ENCODE data around the gene SLC39A11.

The SLC39A11 gene

GRCh38 chr17:72837335-72837734 lies 255.2 kb downstream of the SLC39A11 start:
- H3F3A ChIP-seq (ENCODE audit: insufficient read depth, low read length), result no peaks in the 10 kb centered on the region
- no peak overlapping the region for H3K9ac ChIP-seq (ENCODE audit: low read length)
- H3K9me2 ChIP-seq (replicated peaks; ENCODE audit: insufficient read depth, low read length), result no peaks in the 10 kb centered on the region
- no peak for TF ChIP-seq CTCF (IDR thresholded peaks at IDR 0.05; ENCODE audit: low read length)
- H3K27me3 ChIP-seq (replicated peaks; ENCODE audit: insufficient read depth, low read length), result no peaks in the 10 kb centered on the region
- H3K27ac ChIP-seq (ENCODE audit: low read length), result no peak overlapping the region
- no peaks in the 10 kb centered on the region for H3K79me2 ChIP-seq (ENCODE audit: low read length)
- H3K4me1 ChIP-seq (ENCODE audit: low read length), result no peaks in the 10 kb centered on the region
- no peak overlapping the region for H3K4me2 ChIP-seq (ENCODE audit: low read depth, low read length)
- H3K4me3 ChIP-seq (ENCODE audit: low read length), result no peak overlapping the region
- no peak for DNase-seq
- no peaks in the 10 kb centered on the region for H3K9me3 ChIP-seq (replicated peaks; ENCODE audit: insufficient read depth, low read length)
- no peaks in the 10 kb centered on the region for H3K36me3 ChIP-seq (replicated peaks; ENCODE audit: insufficient read depth, low read length)
- H4K20me1 ChIP-seq (ENCODE audit: insufficient read depth, low read length), result no peaks in the 10 kb centered on the region
- H2AFZ ChIP-seq (ENCODE audit: low read length), result no peak overlapping the region

DNA sequence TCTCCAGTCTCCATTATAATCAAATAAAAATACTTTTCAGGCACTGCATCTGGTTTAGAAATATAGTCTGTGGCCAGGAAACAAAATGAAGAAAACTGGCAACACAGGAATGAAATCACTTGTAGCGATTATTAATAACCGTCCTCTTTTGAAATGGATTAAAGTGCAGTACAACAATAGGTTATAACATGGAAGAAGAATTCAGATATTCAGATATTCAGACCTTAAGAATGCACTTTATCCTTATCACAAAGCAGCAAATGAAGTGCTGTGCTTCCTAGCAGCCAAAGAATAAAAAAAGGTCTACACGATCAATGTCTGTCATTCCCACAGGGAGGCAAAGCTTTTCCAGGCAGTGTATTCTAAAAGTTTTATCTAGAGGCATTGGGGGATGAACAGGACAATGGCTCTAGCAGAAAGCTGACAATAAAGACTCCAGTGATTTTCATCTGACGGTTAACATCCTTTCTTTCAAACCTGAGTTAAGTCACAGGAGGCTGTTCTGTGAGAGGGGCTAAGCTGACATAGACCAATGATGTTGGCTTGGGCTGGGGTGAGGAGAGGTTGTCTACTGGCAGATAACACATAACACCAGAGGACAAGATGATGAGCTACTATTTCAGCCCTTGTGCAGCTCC lies 259.2 kb downstream of the SLC39A11 start:
- no peak for DNase-seq
- Histone ChIP-seq H3K4me1 (ENCODE audit: low read length) (no peaks in the 10 kb centered on the region), H3K9me3 (replicated peaks; ENCODE audit: insufficient read depth, low read length) (no peaks in the 10 kb centered on the region), H3F3A (ENCODE audit: insufficient read depth, low read length) (no peaks in the 10 kb centered on the region), H3K27me3 (replicated peaks; ENCODE audit: insufficient read depth, low read length) (no peaks in the 10 kb centered on the region), H2AFZ (ENCODE audit: low read length) (no peak overlapping the region), H3K9ac (ENCODE audit: low read length) (no peak overlapping the region), H3K9me2 (replicated peaks; ENCODE audit: insufficient read depth, low read length) (no peaks in the 10 kb centered on the region), H3K4me2 (ENCODE audit: low read depth, low read length) (no peak overlapping the region), H3K4me3 (ENCODE audit: low read length) (no peak overlapping the region), H3K79me2 (ENCODE audit: low read length) (no peaks in the 10 kb centered on the region), H4K20me1 (ENCODE audit: insufficient read depth, low read length) (no peaks in the 10 kb centered on the region), H3K36me3 (replicated peaks; ENCODE audit: insufficient read depth, low read length) (no peaks in the 10 kb centered on the region), H3K27ac (ENCODE audit: low read length) (no peak overlapping the region)
- TF ChIP-seq CTCF (IDR thresholded peaks at IDR 0.05; ENCODE audit: low read length) (no peak), EZH2 (optimal IDR thresholded peaks at IDR 0.05; ENCODE audit: low read depth, low read length) (no peak), EZH2phosphoT487 (IDR thresholded peaks at IDR 0.05; ENCODE audit: low read length) (no peak)

GRCh38 chr17:72832306-72832705 lies 260.2 kb downstream of the SLC39A11 start:
- no peaks in the 10 kb centered on the region for H3K9me2 ChIP-seq (replicated peaks; ENCODE audit: insufficient read depth, low read length)
- no peak for TF ChIP-seq EZH2phosphoT487 (IDR thresholded peaks at IDR 0.05; ENCODE audit: low read length)
- no peak for TF ChIP-seq EZH2 (optimal IDR thresholded peaks at IDR 0.05; ENCODE audit: low read depth, low read length)
- TF ChIP-seq CTCF (IDR thresholded peaks at IDR 0.05; ENCODE audit: low read length), result no peak
- no peak overlapping the region for H2AFZ ChIP-seq (ENCODE audit: low read length)

More at GRCh38 chr17:72832306-72832705, 260.2 kb downstream of the SLC39A11 start:
- no peak for DNase-seq
- Histone ChIP-seq H3K79me2 (ENCODE audit: low read length) (no peaks in the 10 kb centered on the region), H3K36me3 (replicated peaks; ENCODE audit: insufficient read depth, low read length) (no peaks in the 10 kb centered on the region), H3K4me1 (ENCODE audit: low read length) (no peaks in the 10 kb centered on the region), H3K27ac (ENCODE audit: low read length) (no peak overlapping the region), H3K9ac (ENCODE audit: low read length) (no peak overlapping the region), H3K9me3 (replicated peaks; ENCODE audit: insufficient read depth, low read length) (no peaks in the 10 kb centered on the region), H4K20me1 (ENCODE audit: insufficient read depth, low read length) (no peaks in the 10 kb centered on the region), H3K4me3 (ENCODE audit: low read length) (no peak overlapping the region), H3F3A (ENCODE audit: insufficient read depth, low read length) (no peaks in the 10 kb centered on the region), H3K4me2 (ENCODE audit: low read depth, low read length) (no peak overlapping the region), H3K27me3 (replicated peaks; ENCODE audit: insufficient read depth, low read length) (no peaks in the 10 kb centered on the region)

Measured in MM.1S (cell line).